Measurements from ENCODE around the gene PTDSS2. TPM values are rescaled to one million over a fixed set of nuclear protein-coding genes. Genes with fewer than 3 reads are reported as not detected.

The PTDSS2 gene
- total RNA-seq, 1 experiment from 2014 or later: 28.2 TPM

DNA sequence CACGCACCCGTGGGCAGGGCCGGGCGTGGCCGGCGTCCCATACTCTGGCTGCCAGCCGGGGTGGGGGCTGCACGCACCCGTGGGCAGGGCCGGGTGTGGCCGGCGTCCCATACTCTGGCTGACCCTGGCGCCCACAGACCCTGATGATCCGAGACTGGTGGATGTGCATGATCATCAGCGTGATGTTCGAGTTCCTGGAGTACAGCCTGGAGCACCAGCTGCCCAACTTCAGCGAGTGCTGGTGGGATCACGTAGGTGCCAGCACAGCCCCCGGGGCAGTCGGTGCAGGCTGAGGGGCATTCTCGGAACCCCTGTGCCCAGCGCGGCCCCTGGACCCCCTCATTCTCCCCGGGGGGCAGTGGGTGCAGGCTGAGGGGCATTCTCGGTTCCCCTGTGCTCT lies 38.0 kb downstream of the PTDSS2 start:
- H3K36me3 Mint-ChIP-seq (ENCODE audit: insufficient read depth, unreplicated experiment): peaks cover 14% of the 10 kb centered on the region
- POLR2A ChIA-PET: no interaction called here
- no peak overlapping the region for H3K4me3 Mint-ChIP-seq (ENCODE audit: unreplicated experiment)
- H3K27ac Mint-ChIP-seq (ENCODE audit: low read depth, unreplicated experiment): no peak overlapping the region
- no peak for TF ChIP-seq CTCF (IDR thresholded peaks at IDR 0.05; ENCODE audit: unreplicated experiment)
- no peaks in the 10 kb centered on the region for H3K9me3 Mint-ChIP-seq (ENCODE audit: unreplicated experiment)
- H3K4me1 Mint-ChIP-seq (ENCODE audit: insufficient read depth, unreplicated experiment): no peaks in the 10 kb centered on the region
- BruUV-seq (replicated peaks): no TSS peak
- no peak for DNase-seq (ENCODE audit: unreplicated experiment)
- intact Hi-C loops (cut with micrococcal nuclease): no loop called here
- CTCF ChIA-PET: no interaction called here
- no peaks in the 10 kb centered on the region for H3K27me3 Mint-ChIP-seq (ENCODE audit: insufficient read depth, unreplicated experiment)

DNA sequence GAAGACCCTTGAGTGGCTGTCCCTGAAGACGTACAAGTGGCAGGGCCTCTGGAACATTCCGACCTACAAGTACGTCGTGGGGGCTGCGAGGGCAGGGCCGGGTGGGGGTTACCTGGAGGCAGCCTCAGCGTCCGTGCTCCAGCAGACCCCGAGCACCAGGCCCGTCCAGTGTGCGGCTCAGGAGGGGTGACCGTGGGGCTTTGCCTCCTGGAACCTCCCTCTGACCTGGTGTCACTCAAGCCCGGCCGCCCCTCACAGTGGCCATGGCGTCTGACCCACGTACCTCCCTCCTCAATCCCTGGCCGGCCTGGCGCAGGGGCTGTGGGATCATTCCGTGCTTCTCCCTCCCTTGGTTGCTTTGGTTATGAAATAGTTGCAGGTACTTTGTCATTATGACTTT lies 38.5 kb downstream of the PTDSS2 start:
- H3K27ac Mint-ChIP-seq (ENCODE audit: low read depth, unreplicated experiment): no peak overlapping the region
- intact Hi-C loops (cut with micrococcal nuclease): no loop called here
- H3K4me1 Mint-ChIP-seq (ENCODE audit: insufficient read depth, unreplicated experiment): no peaks in the 10 kb centered on the region
- peaks cover 20% of the 10 kb centered on the region for H3K36me3 Mint-ChIP-seq (ENCODE audit: insufficient read depth, unreplicated experiment)
- H3K4me3 Mint-ChIP-seq (ENCODE audit: unreplicated experiment): no peak overlapping the region
- ChIA-PET CTCF (no interaction called here), POLR2A (no interaction called here)
- no TSS peak for BruUV-seq (replicated peaks)
- no peak for DNase-seq (ENCODE audit: unreplicated experiment)
- no peak for TF ChIP-seq CTCF (IDR thresholded peaks at IDR 0.05; ENCODE audit: unreplicated experiment)
- no peaks in the 10 kb centered on the region for H3K27me3 Mint-ChIP-seq (ENCODE audit: insufficient read depth, unreplicated experiment)
- no peaks in the 10 kb centered on the region for H3K9me3 Mint-ChIP-seq (ENCODE audit: unreplicated experiment)

DNA sequence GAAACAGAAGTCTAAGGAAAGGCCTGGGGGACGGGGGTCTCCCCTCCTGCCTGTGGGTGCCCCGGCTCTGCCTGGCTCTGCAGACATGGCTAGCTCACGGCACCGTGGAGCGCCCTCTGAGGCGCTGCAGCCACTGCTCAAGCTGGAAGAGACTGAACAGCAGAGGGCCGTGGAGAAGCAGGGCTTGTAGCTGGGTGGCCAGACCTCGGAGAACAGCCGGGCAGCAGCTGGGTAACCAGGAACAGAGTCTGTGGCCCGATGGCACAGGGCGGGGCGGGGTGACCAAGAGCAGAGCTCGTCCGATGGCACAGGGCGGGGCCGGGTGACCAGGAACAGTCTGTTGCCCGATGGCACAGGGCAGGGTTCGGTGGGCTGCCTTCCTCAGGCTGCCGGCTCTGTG lies 38.9 kb downstream of the PTDSS2 start:
- Mint-ChIP-seq H3K9me3 (ENCODE audit: unreplicated experiment) (no peaks in the 10 kb centered on the region), H3K4me1 (ENCODE audit: insufficient read depth, unreplicated experiment) (no peaks in the 10 kb centered on the region), H3K36me3 (ENCODE audit: insufficient read depth, unreplicated experiment) (peaks cover 24% of the 10 kb centered on the region), H3K27ac (ENCODE audit: low read depth, unreplicated experiment) (no peak overlapping the region), H3K4me3 (ENCODE audit: unreplicated experiment) (no peak overlapping the region), H3K27me3 (ENCODE audit: insufficient read depth, unreplicated experiment) (no peaks in the 10 kb centered on the region)
- POLR2A ChIA-PET: no interaction called here
- CTCF ChIA-PET: no interaction called here
- intact Hi-C loops (cut with micrococcal nuclease): no loop called here
- no peak for TF ChIP-seq CTCF (IDR thresholded peaks at IDR 0.05; ENCODE audit: unreplicated experiment)
- DNase-seq (ENCODE audit: unreplicated experiment): no peak
- no TSS peak for BruUV-seq (replicated peaks)

DNA sequence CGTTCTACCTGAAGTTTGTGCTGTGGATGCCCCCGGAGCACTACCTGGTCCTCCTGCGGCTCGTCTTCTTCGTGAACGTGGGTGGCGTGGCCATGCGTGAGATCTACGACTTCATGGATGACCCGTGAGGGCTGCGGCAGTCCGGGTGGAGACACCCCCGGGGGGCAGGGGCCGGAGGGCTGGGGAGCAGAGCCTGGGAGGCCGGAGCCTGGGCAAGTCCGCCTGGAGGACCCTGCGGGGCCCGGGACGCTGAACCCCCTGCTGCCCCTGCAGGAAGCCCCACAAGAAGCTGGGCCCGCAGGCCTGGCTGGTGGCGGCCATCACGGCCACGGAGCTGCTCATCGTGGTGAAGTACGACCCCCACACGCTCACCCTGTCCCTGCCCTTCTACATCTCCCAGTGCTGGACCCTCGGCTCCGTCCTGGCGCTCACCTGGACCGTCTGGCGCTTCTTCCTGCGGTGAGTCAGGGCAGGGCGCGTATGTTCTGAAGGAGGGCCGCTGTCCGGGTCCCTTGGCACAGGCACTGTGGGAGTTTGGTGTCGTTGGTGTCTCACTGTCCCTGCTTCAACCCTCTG lies 39.6 kb downstream of the PTDSS2 start:
- Mint-ChIP-seq H3K4me3 (ENCODE audit: unreplicated experiment) (no peak overlapping the region), H3K27ac (ENCODE audit: low read depth, unreplicated experiment) (no peak overlapping the region), H3K9me3 (ENCODE audit: unreplicated experiment) (no peaks in the 10 kb centered on the region), H3K4me1 (ENCODE audit: insufficient read depth, unreplicated experiment) (no peaks in the 10 kb centered on the region), H3K36me3 (ENCODE audit: insufficient read depth, unreplicated experiment) (peaks cover 31% of the 10 kb centered on the region), H3K27me3 (ENCODE audit: insufficient read depth, unreplicated experiment) (no peaks in the 10 kb centered on the region)
- TF ChIP-seq CTCF (IDR thresholded peaks at IDR 0.05; ENCODE audit: unreplicated experiment): no peak
- no TSS peak for BruUV-seq (replicated peaks)
- POLR2A ChIA-PET: interaction anchor here (0.6 kb wide), 1 partner anchor 16 kb away, joined by 3 read pairs; no protein-coding TSS in a partner anchor
- intact Hi-C loops (cut with micrococcal nuclease): no loop called here
- CTCF ChIA-PET: no interaction called here
- DNase-seq (ENCODE audit: unreplicated experiment): no peak

Data from MCF 10A (cell line).